SU-DHL-6 (cell line): Measurements from ENCODE around the gene DNAH9.

ENCODE experiments used
- H2AFZ ChIP-seq: fragments of 200-600 bp; sonication (generic); 2 replicates; pipeline ENCODE4 v1.6.1; 2014; ENCODE audit warnings: low read depth, mild to moderate bottlenecking, moderate library complexity, mixed read lengths, antibody characterized with exemption, low read length; ENCODE audit not compliant: severe bottlenecking
- H3F3A ChIP-seq: fragments of 200-600 bp; shearing (Covaris generic); 2 replicates; pipeline ENCODE4 v1.6.0; 2016; ENCODE audit warnings: antibody characterized with exemption, mild to moderate bottlenecking; ENCODE audit not compliant: insufficient read depth
- H3K27ac ChIP-seq: fragments of 200-600 bp; sonication (generic); 2 replicates; pipeline ENCODE4 v1.5.1; 2016; ENCODE audit warnings: low read depth, mild to moderate bottlenecking, low read length, moderate library complexity, mixed read lengths
- H3K27me3 ChIP-seq: fragments of 200-600 bp; sonication (generic), shearing (Covaris generic); 2 replicates; pipeline ENCODE4 v1.6.0; 2014; ENCODE audit warnings: mild to moderate bottlenecking, low read length
- H3K36me3 ChIP-seq: fragments of 200-600 bp; sonication (generic); 2 replicates; pipeline ENCODE4 v1.6.1; 2014; ENCODE audit warnings: mild to moderate bottlenecking, low read length, mixed read lengths
- H3K4me2 ChIP-seq: fragments of 300-600, 200-600 bp; shearing (Covaris generic), sonication (generic); 2 replicates; pipeline ENCODE4 v1.6.0; 2014; ENCODE audit warnings: low read length, low read depth, mild to moderate bottlenecking; ENCODE audit not compliant: poor library complexity, severe bottlenecking
- H3K4me3 ChIP-seq: fragments of 200-600 bp; sonication (generic); 2 replicates; pipeline ENCODE4 v1.5.1; 2014; ENCODE audit warnings: antibody characterized with exemption, low read length, mild to moderate bottlenecking, mixed read lengths; ENCODE audit not compliant: insufficient read depth, poor library complexity, severe bottlenecking
- H3K79me2 ChIP-seq: fragments of 200-600 bp; sonication (generic); 2 replicates; pipeline ENCODE4 v1.6.1; 2014; ENCODE audit warnings: mild to moderate bottlenecking, low read length, moderate library complexity; ENCODE audit not compliant: insufficient read depth
- H3K9ac ChIP-seq: fragments of 200-600 bp; sonication (generic); 2 replicates; pipeline ENCODE4 v1.7.0; 2014; ENCODE audit warnings: mild to moderate bottlenecking, low read length
- H3K9me2 ChIP-seq: fragments of 200-600 bp; sonication (generic); replicated peaks from 2 replicates; pipeline ENCODE4 v1.6.1; 2014; ENCODE audit warnings: low read length; ENCODE audit not compliant: insufficient read depth
- H3K9me3 ChIP-seq: fragments of 200-600 bp; sonication (generic); 2 replicates; pipeline ENCODE4 v1.6.1; 2014; ENCODE audit warnings: low read length, mixed read lengths; ENCODE audit not compliant: insufficient read depth
- H4K20me1 ChIP-seq: fragments of 200-600 bp; sonication (generic); 2 replicates; pipeline ENCODE4 v1.6.1; 2014; ENCODE audit warnings: low read depth, mild to moderate bottlenecking, antibody characterized with exemption, low read length, moderate library complexity, mixed read lengths
- EZH2phosphoT487 ChIP-seq: fragments of 200-600 bp; sonication (generic), shearing (Covaris generic); conservative IDR thresholded peaks from 2 replicates; pipeline ENCODE4 v1.6.1; 2018; ENCODE audit warnings: mild to moderate bottlenecking, antibody characterized with exemption, low read length, moderate library complexity, mixed read lengths
- TF ChIP-seq, protein P1 (sequence below): fragments of 200-600 bp; sonication (generic); IDR thresholded peaks from one replicate; pipeline ENCODE4 v1.5.1; 2017; ENCODE audit warnings: antibody characterized with exemption, mild to moderate bottlenecking, low read length, moderate library complexity; ENCODE audit not compliant: insufficient read depth, poor library complexity, severe bottlenecking

The DNAH9 gene

DNA sequence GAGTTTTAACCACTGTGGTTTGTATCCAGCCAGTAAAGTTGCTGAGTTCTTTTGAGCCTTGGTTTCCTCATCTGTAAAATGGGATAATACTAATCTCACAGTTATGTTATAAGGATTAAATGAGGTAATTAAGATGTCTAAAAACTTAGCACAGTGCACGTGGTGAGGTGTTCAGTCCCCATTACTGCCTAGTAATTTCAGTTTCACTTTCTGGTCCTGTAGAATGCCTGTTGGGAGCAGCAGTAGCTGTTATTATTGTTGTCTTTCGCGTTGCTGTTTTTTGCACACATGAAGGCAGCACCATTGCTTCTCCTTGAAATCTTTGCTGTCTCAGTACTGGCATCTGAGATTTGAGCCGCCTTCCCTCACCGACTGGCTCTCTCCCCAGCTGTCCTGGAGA, 182.4 kb downstream of the DNAH9 start:
- H3K36me3 ChIP-seq, result no peaks in the 10 kb centered on the region
- H3K4me2 ChIP-seq, result no peak overlapping the region
- H3K9me2 ChIP-seq, result no peaks in the 10 kb centered on the region
- H3K27me3 ChIP-seq, result no peaks in the 10 kb centered on the region
- H3K4me3 ChIP-seq, result no peak overlapping the region
- no peaks in the 10 kb centered on the region for H3K9me3 ChIP-seq
- no peaks in the 10 kb centered on the region for H3K79me2 ChIP-seq
- TF ChIP-seq, protein P1, sequence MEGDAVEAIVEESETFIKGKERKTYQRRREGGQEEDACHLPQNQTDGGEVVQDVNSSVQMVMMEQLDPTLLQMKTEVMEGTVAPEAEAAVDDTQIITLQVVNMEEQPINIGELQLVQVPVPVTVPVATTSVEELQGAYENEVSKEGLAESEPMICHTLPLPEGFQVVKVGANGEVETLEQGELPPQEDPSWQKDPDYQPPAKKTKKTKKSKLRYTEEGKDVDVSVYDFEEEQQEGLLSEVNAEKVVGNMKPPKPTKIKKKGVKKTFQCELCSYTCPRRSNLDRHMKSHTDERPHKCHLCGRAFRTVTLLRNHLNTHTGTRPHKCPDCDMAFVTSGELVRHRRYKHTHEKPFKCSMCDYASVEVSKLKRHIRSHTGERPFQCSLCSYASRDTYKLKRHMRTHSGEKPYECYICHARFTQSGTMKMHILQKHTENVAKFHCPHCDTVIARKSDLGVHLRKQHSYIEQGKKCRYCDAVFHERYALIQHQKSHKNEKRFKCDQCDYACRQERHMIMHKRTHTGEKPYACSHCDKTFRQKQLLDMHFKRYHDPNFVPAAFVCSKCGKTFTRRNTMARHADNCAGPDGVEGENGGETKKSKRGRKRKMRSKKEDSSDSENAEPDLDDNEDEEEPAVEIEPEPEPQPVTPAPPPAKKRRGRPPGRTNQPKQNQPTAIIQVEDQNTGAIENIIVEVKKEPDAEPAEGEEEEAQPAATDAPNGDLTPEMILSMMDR, result no peak
- TF ChIP-seq EZH2phosphoT487, result no peak
- no peak overlapping the region for H3K9ac ChIP-seq
- H2AFZ ChIP-seq, result no peak overlapping the region
- no peak overlapping the region for H3K27ac ChIP-seq
- no peaks in the 10 kb centered on the region for H4K20me1 ChIP-seq
- no peaks in the 10 kb centered on the region for H3F3A ChIP-seq

DNA sequence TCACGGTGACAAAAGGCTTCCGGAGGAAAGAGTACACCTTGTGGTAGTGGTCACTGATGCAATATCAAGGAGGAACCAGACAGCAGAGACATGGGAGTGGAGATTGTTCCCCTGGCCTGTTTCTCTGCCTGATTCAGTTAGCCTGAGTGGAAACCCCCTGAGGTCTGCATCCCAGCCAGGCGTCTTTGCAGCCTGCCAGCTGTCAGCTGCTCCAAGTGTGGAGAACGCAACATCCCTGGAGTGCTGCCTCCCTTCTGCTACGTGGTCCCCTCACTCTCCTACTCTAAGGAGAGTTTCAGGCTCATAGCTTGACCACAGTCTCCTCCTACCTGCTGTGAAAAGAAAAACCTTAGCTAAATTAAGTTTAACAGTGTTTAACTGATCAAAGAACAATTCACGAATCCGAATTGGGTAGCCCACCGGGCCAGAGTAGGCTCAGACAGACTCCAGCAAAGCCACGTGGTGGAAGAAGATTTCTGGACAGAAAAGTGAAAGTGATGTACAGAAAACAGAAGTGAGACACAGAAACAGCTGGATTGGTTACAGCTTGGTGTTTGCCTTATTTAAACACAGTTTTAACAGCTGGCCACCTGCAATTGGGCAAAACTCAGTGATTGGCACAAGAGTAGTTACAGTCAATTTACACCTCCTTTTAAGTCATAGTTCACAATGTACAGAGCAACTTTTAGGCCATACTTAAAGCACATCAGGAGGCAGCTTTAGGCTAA, 188.6 kb downstream of the DNAH9 start:
- TF ChIP-seq EZH2phosphoT487, result no peak
- TF ChIP-seq, protein P1, result no peak
- Histone ChIP-seq H3K36me3 (no peaks in the 10 kb centered on the region), H3K9ac (no peak overlapping the region), H3K4me2 (no peak overlapping the region), H2AFZ (no peak overlapping the region), H4K20me1 (no peaks in the 10 kb centered on the region), H3K4me3 (no peak overlapping the region), H3K9me2 (0 out of 2 replicates have a peak, but pooled peaks cover 3% of the 10 kb centered on the region), H3K9me3 (no peaks in the 10 kb centered on the region), H3K79me2 (no peaks in the 10 kb centered on the region), H3K27ac (no peak overlapping the region), H3F3A (no peaks in the 10 kb centered on the region), H3K27me3 (no peaks in the 10 kb centered on the region)

DNA sequence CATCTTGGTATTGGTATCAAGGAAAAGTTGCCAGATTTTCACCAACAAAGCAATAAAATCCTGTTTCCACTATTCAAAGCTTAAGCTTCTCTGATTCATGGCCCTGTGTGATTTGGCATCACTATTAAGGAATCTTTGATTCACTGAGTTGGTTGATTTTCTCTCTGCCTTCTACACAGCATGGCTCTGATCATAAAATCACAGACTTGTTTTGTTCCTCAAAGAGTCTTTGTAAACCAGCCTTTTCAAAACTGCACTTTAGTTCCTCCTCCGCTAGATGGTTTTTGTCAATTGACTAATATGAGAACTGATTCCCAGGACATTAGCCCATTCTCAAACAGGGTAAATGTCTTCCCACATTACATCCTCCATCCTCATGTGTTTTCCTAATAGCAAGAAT, 197.6 kb downstream of the DNAH9 start:
- TF ChIP-seq, protein P1, result no peak
- TF ChIP-seq EZH2phosphoT487, result no peak
- Histone ChIP-seq H3K9ac (no peak overlapping the region), H2AFZ (no peak overlapping the region), H3K79me2 (no peaks in the 10 kb centered on the region), H3K4me2 (no peak overlapping the region), H3K9me2 (no peaks in the 10 kb centered on the region), H4K20me1 (no peaks in the 10 kb centered on the region), H3F3A (no peaks in the 10 kb centered on the region), H3K9me3 (no peaks in the 10 kb centered on the region), H3K27ac (no peak overlapping the region), H3K36me3 (no peaks in the 10 kb centered on the region), H3K27me3 (no peaks in the 10 kb centered on the region), H3K4me3 (no peak overlapping the region)
